Keratinocyte (primary cell): ENCODE measurements around the gene CHRDL1.

ENCODE experiments used
- EZH2 ChIP-seq: IDR thresholded peaks from one replicate; pipeline ENCODE4 v1.6.1; 2012; ENCODE audit warnings: inconsistent platforms, mild to moderate bottlenecking, low read length, moderate library complexity
- TF ChIP-seq, protein P1 (sequence below), 3 experiments: IDR thresholded peaks in 1 of 3; conservative IDR thresholded peaks in 1 of 3; optimal IDR thresholded peaks in 1 of 3; 2 replicates in 2 of 3; 3 replicates in 1 of 3; pipeline versions ENCODE3 to v1.5.1; 2011; ENCODE audit warnings: low read length in 3 of 3, mild to moderate bottlenecking in 3 of 3, moderate library complexity in 2 of 3, control low read depth in 1 of 3, inconsistent platforms in 1 of 3; ENCODE audit not compliant: insufficient read depth in 2 of 3; ENCODE audit errors: extremely low read depth in 1 of 3

DNA sequence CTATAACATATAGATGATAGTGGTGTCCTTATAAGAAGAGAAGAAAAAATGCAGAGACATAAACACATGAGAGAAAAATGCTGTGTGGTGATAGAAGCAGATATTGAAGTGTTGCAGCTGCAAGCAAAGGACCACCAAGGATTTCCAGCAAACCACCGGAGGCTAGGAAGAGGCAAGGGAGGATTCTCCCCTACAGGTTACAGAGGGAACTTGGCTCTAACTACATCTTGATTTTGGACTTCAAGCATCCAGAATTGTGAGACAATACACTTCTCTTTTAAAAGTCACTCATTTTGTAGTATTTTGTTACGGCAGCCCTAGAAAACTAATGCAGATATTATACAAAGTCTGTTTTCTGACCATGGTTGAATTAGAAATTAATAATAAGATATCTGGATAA lies 30.4 kb upstream of the CHRDL1 start:
- TF ChIP-seq EZH2 = no peak
- TF ChIP-seq, protein P1, sequence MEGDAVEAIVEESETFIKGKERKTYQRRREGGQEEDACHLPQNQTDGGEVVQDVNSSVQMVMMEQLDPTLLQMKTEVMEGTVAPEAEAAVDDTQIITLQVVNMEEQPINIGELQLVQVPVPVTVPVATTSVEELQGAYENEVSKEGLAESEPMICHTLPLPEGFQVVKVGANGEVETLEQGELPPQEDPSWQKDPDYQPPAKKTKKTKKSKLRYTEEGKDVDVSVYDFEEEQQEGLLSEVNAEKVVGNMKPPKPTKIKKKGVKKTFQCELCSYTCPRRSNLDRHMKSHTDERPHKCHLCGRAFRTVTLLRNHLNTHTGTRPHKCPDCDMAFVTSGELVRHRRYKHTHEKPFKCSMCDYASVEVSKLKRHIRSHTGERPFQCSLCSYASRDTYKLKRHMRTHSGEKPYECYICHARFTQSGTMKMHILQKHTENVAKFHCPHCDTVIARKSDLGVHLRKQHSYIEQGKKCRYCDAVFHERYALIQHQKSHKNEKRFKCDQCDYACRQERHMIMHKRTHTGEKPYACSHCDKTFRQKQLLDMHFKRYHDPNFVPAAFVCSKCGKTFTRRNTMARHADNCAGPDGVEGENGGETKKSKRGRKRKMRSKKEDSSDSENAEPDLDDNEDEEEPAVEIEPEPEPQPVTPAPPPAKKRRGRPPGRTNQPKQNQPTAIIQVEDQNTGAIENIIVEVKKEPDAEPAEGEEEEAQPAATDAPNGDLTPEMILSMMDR (optimal IDR thresholded peaks at IDR 0.05 in 1 of 3, IDR thresholded peaks at IDR 0.05 in 1 of 3, conservative IDR thresholded peaks at IDR 0.05 in 1 of 3; ENCODE audit: extremely low read depth in 1 of 3, insufficient read depth in 2 of 3, low read length in 3 of 3) = no peak
